ENCODE results near the gene RNF114.

Gene RNF114

GRCh38 chr20:49905415-49906091 is 30.6 kb upstream of the RNF114 start:
- TF ChIP-seq, protein P1, sequence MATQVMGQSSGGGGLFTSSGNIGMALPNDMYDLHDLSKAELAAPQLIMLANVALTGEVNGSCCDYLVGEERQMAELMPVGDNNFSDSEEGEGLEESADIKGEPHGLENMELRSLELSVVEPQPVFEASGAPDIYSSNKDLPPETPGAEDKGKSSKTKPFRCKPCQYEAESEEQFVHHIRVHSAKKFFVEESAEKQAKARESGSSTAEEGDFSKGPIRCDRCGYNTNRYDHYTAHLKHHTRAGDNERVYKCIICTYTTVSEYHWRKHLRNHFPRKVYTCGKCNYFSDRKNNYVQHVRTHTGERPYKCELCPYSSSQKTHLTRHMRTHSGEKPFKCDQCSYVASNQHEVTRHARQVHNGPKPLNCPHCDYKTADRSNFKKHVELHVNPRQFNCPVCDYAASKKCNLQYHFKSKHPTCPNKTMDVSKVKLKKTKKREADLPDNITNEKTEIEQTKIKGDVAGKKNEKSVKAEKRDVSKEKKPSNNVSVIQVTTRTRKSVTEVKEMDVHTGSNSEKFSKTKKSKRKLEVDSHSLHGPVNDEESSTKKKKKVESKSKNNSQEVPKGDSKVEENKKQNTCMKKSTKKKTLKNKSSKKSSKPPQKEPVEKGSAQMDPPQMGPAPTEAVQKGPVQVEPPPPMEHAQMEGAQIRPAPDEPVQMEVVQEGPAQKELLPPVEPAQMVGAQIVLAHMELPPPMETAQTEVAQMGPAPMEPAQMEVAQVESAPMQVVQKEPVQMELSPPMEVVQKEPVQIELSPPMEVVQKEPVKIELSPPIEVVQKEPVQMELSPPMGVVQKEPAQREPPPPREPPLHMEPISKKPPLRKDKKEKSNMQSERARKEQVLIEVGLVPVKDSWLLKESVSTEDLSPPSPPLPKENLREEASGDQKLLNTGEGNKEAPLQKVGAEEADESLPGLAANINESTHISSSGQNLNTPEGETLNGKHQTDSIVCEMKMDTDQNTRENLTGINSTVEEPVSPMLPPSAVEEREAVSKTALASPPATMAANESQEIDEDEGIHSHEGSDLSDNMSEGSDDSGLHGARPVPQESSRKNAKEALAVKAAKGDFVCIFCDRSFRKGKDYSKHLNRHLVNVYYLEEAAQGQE (IDR thresholded peaks at IDR 0.05; ENCODE audit: insufficient replicate concordance, low read depth) = no peak
- TF ChIP-seq GABPA (IDR thresholded peaks at IDR 0.05; ENCODE audit: low read depth) = no peak
- no peak for TF ChIP-seq POLR2AphosphoS5 (IDR thresholded peaks at IDR 0.05; ENCODE audit: low read depth)
- no peak for TF ChIP-seq SPI1 (IDR thresholded peaks at IDR 0.05; ENCODE audit: borderline replicate concordance, low read depth)
- TF ChIP-seq CTCF (IDR thresholded peaks at IDR 0.05; ENCODE audit: insufficient read depth, low read length) = no peak
- no peak overlapping the region for H3K4me3 ChIP-seq (replicated peaks; ENCODE audit: insufficient read depth, low read length)
- H3K27ac ChIP-seq (replicated peaks) = no peak overlapping the region
- no peak for DNase-seq (ENCODE audit: low read depth in 1 of 2, low spot score in 1 of 2)
- no peaks in the 10 kb centered on the region for H3K27me3 ChIP-seq (ENCODE audit: insufficient read depth, poor library complexity, severe bottlenecking)

DNA sequence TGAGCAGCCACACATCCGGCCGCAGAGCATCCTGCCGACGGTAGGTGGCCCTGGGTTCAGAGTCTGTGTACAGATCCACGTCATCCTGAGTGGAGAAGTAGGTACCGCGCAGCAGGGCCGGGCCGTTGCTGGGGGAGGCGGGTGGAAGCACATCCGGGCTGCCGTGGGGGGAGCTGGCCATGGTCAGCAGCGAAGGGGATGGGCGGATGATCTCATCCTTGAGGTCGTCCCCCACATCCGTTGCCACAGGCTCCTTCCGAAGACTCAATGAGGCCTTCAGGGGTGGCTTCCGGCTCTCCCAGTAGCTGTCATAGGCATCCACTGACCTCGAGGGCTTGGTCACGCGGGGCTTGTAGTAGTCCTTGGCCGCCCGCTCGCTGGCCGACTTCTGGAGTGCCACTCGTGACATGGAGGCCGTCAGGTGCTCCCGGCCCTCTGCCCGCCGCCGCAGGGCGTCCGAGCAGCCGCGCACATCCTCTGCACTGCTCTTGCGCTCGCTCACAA is 30.0 kb upstream of the RNF114 start:
- H3K27ac ChIP-seq (replicated peaks) = no peak overlapping the region
- no peak overlapping the region for H3K4me3 ChIP-seq (replicated peaks; ENCODE audit: insufficient read depth, low read length)
- H3K27me3 ChIP-seq (ENCODE audit: insufficient read depth, poor library complexity, severe bottlenecking) = no peaks in the 10 kb centered on the region
- no peak for TF ChIP-seq SPI1 (IDR thresholded peaks at IDR 0.05; ENCODE audit: borderline replicate concordance, low read depth)
- no peak for TF ChIP-seq CTCF (IDR thresholded peaks at IDR 0.05; ENCODE audit: insufficient read depth, low read length)
- TF ChIP-seq POLR2AphosphoS5 (IDR thresholded peaks at IDR 0.05; ENCODE audit: low read depth) = no peak
- TF ChIP-seq GABPA (IDR thresholded peaks at IDR 0.05; ENCODE audit: low read depth) = no peak
- no peak for DNase-seq (ENCODE audit: low read depth in 1 of 2, low spot score in 1 of 2)

GRCh38 chr20:49906615-49907154 is 29.5 kb upstream of the RNF114 start:
- H3K27ac ChIP-seq (replicated peaks) = no peak overlapping the region
- TF ChIP-seq POLR2AphosphoS5 (IDR thresholded peaks at IDR 0.05; ENCODE audit: low read depth) = no peak
- TF ChIP-seq, protein P1 (IDR thresholded peaks at IDR 0.05; ENCODE audit: insufficient replicate concordance, low read depth) = no peak
- no peak for TF ChIP-seq SPI1 (IDR thresholded peaks at IDR 0.05; ENCODE audit: borderline replicate concordance, low read depth)
- TF ChIP-seq CTCF (IDR thresholded peaks at IDR 0.05; ENCODE audit: insufficient read depth, low read length) = no peak
- no peak for TF ChIP-seq GABPA (IDR thresholded peaks at IDR 0.05; ENCODE audit: low read depth)
- H3K4me3 ChIP-seq (replicated peaks; ENCODE audit: insufficient read depth, low read length) = no peak overlapping the region
- DNase-seq (ENCODE audit: low read depth in 1 of 2, low spot score in 1 of 2) = no peak
- H3K27me3 ChIP-seq (ENCODE audit: insufficient read depth, poor library complexity, severe bottlenecking) = no peaks in the 10 kb centered on the region
